Right cardiac atrium (tissue), 5 donors: ENCODE data around the gene MEST. TPM values are rescaled to one million over a fixed set of nuclear protein-coding genes. Genes with fewer than 3 reads are reported as not detected.

Source experiments
- microRNA-seq, 2 donors: library from miRNA; unstranded; fragments of <30 nt; microRNA quantifications; one replicate each; pipeline ENCODE4 v1.2.0, GENCODE V29; 2020 to 2021
- polyA plus RNA-seq: library from polyadenylated mRNA; stranded (reverse); fragments of 200-250 nt; gene quantifications from one replicate; pipeline ENCODE4 v1.2.3, GENCODE V29; 2013
- total RNA-seq, 4 donors: library from RNA; stranded (reverse); fragmentation: NEBNext Ultra II Directional; extraction: Animal tissue kit (Norgen Biotek cat#: 25700); gene quantifications; one replicate each; pipeline ENCODE4 v1.2.1, GENCODE V29; 2021
- donor health status: healthy with polysubstance abuse.
- donor health status: DM: no; HTN: yes; CAD: no.
- donor health status: DM: no; HTN: no; CAD: no.
- donor health status: DM: no; HTN: yes; CAD: no; lungs with severe emphysema.
- donor health status: DM: yes; HTN: yes; CAD: no.

MEST gene
- total and polyA plus RNA-seq, 5 donors = 8.2 to 29.7 (median 18.4) TPM

Small RNA genes lying within 50 kb of the gene (microRNA-seq; reads per million reads assigned to microRNA genes)
- gene MIR335 = 1,274 to 2,842 reads per million in 2 donors

Other genes with a start within 250 kb of the MEST start
- under 1 TPM in 1 of 4 donors, not detected in 3; 0.67 TPM for gene CPA2, start 225.2 kb upstream of the MEST start, total RNA-seq
- gene CPA2, start 225.2 kb upstream of the MEST start, polyA plus RNA-seq = 0.05 TPM
- under 1 TPM in 3 of 4 donors, not detected in 1; 0.34 to 0.84 (median 0.65) TPM for gene CPA4, start 198.9 kb upstream of the MEST start, total RNA-seq
- 0.02 TPM for gene CPA4, start 198.9 kb upstream of the MEST start, polyA plus RNA-seq
- gene CPA5, start 147.3 kb upstream of the MEST start, total RNA-seq = not detected
- gene CPA5, start 147.3 kb upstream of the MEST start, polyA plus RNA-seq = not detected
- gene CPA1, start 111.6 kb upstream of the MEST start, total RNA-seq = 1 to 10 TPM in 1 of 4 donors, not detected in 3; 1.0 TPM
- 0.36 TPM for gene CPA1, start 111.6 kb upstream of the MEST start, polyA plus RNA-seq
- 1 to 10 TPM; 5.6 to 7.5 (median 6.3) TPM for gene CEP41, start 51.1 kb upstream of the MEST start, total RNA-seq
- gene CEP41, start 51.1 kb upstream of the MEST start, polyA plus RNA-seq = 3.0 TPM
- 10 to 100 TPM; 14.9 to 18.1 (median 15.6) TPM for gene COPG2, start 176.7 kb downstream of the MEST start, total RNA-seq
- 9.4 TPM for gene COPG2, start 176.7 kb downstream of the MEST start, polyA plus RNA-seq
- not detected for gene TSGA13, start 194.5 kb downstream of the MEST start, total RNA-seq
- not detected for gene TSGA13, start 194.5 kb downstream of the MEST start, polyA plus RNA-seq
- under 1 TPM; 0.11 to 0.57 (median 0.16) TPM for gene KLF14, start 242.1 kb downstream of the MEST start, total RNA-seq
- gene KLF14, start 242.1 kb downstream of the MEST start, polyA plus RNA-seq = 0.09 TPM